HepG2 (cell line): Measurements from ENCODE around the gene ARHGAP9. TPM values are rescaled to one million over a fixed set of nuclear protein-coding genes. Genes with fewer than 3 reads are reported as not detected.

Source experiments
- ARID3A ChIP-seq: IDR thresholded peaks from 2 replicates; pipeline ENCODE4 v1.6.1; 2012; ENCODE audit warnings: low read depth, low read length, improper control_type of control experiment
- ATF2 ChIP-seq: sonication (generic); formaldehyde crosslinking; IDR thresholded peaks from 2 replicates; pipeline ENCODE4 v1.4.0; 2020; ENCODE audit warnings: missing genetic modification reagents
- HIVEP1 ChIP-seq: sonication (generic); formaldehyde crosslinking; IDR thresholded peaks from 2 replicates; pipeline ENCODE4 v1.4.0; 2020; ENCODE audit warnings: mild to moderate bottlenecking, missing genetic modification reagents
- HNF1B ChIP-seq: sonication (generic); formaldehyde crosslinking; IDR thresholded peaks from 2 replicates; pipeline ENCODE4 v1.5.1; 2020; ENCODE audit warnings: mild to moderate bottlenecking, moderate library complexity, missing genetic modification reagents
- HOMEZ ChIP-seq: IDR thresholded peaks from 2 replicates; pipeline ENCODE4 v1.6.1; 2016; ENCODE audit warnings: low read depth
- KDM5B ChIP-seq: sonication (generic); formaldehyde crosslinking; IDR thresholded peaks from 2 replicates; pipeline ENCODE4 v1.4.0; 2020; ENCODE audit warnings: missing genetic modification reagents, mild to moderate bottlenecking, borderline replicate concordance
- LBX2 ChIP-seq: sonication (generic); formaldehyde crosslinking; IDR thresholded peaks from 2 replicates; pipeline ENCODE4 v1.5.0; 2020; ENCODE audit warnings: missing genetic modification reagents, mild to moderate bottlenecking, borderline replicate concordance
- RXRB ChIP-seq: IDR thresholded peaks from 2 replicates; pipeline ENCODE4 v1.6.1; 2016; ENCODE audit warnings: borderline replicate concordance, missing genetic modification reagents, missing compliant biosample characterization
- SP1 ChIP-seq, 2 experiments: fragments of 450-650 bp in 1 of 2; sonication (generic) in 1 of 2; formaldehyde crosslinking in 1 of 2; IDR thresholded peaks; 2 replicates each; pipeline versions ENCODE4 v1.4.0 to v1.6.1; 2016 to 2020; ENCODE audit warnings: missing genetic modification reagents in 1 of 2
- THAP11 ChIP-seq: IDR thresholded peaks from 2 replicates; pipeline ENCODE4 v1.6.1; 2016; ENCODE audit warnings: missing biosample characterization, missing genetic modification reagents
- XRCC5 ChIP-seq: fragments of 200-400 bp; formaldehyde crosslinking; optimal IDR thresholded peaks from 2 replicates; pipeline ENCODE3; 2017; ENCODE audit warnings: mild to moderate bottlenecking, low read length
- ZMYM4 ChIP-seq: sonication (generic); formaldehyde crosslinking; IDR thresholded peaks from 2 replicates; pipeline ENCODE4 v1.8.1; 2023; ENCODE audit warnings: mild to moderate bottlenecking, missing genetic modification reagents
- ZNF343 ChIP-seq: sonication (generic); formaldehyde crosslinking; IDR thresholded peaks from 2 replicates; pipeline ENCODE4 v1.4.0; 2020; ENCODE audit warnings: mild to moderate bottlenecking, missing genetic modification reagents
- ZNF556 ChIP-seq: sonication (generic); formaldehyde crosslinking; IDR thresholded peaks from 2 replicates; pipeline ENCODE4 v1.4.0; 2020; ENCODE audit warnings: mild to moderate bottlenecking, missing genetic modification reagents, borderline replicate concordance
- ZNF674 ChIP-seq: sonication (generic); formaldehyde crosslinking; IDR thresholded peaks from 2 replicates; pipeline ENCODE4 v1.5.0; 2020; ENCODE audit warnings: low read depth, mild to moderate bottlenecking, missing genetic modification reagents
- ZNF777 ChIP-seq: sonication (generic); formaldehyde crosslinking; IDR thresholded peaks from 2 replicates; pipeline ENCODE4 v1.4.0; 2020; ENCODE audit warnings: missing genetic modification reagents
- ZNF788 ChIP-seq: sonication (generic); formaldehyde crosslinking; IDR thresholded peaks from 2 replicates; pipeline ENCODE4 v1.5.0; 2020; ENCODE audit warnings: mild to moderate bottlenecking, missing genetic modification reagents, borderline replicate concordance
- ZSCAN25 ChIP-seq: sonication (generic); formaldehyde crosslinking; IDR thresholded peaks from 2 replicates; pipeline ENCODE4 v1.8.0; 2022; ENCODE audit warnings: mild to moderate bottlenecking, missing genetic modification reagents
- polyA plus RNA-seq, 8 experiments: library from polyadenylated mRNA; depleted of rRNA in 3 of 8; stranded (reverse) in 7 of 8; unstranded in 1 of 8; fragments of >200 nt; fragmentation: Illumina TruSeq in 4 of 8; extraction: Trizol in 4 of 8; gene quantifications; 2 replicates each; pipeline versions ENCODE4 v1.2.1 to v1.2.3, GENCODE V29; 2011 to 2016; ENCODE audit warnings: low read depth in 4 of 8, missing spikeins in 1 of 8, mixed read lengths in 1 of 8; ENCODE audit not compliant: insufficient read depth in 1 of 8
- total RNA-seq, 5 experiments: library from RNA; depleted of rRNA; stranded (reverse); fragments of >200 nt; fragmentation: Illumina TruSeq; extraction: Trizol; gene quantifications; 2 replicates each; pipeline ENCODE4 v1.2.3, GENCODE V29; 2016; ENCODE audit warnings: low read depth in 1 of 5

The ARHGAP9 gene
- total and polyA plus RNA-seq, 2 of the 13 experiments (the other 11 are each of a cell fraction or from before 2014, with no cell fraction given): 0.18 to 1.2 TPM

GRCh38 chr12:57459055-57459749, 20.5 kb downstream of the ARHGAP9 start (continued):
- TF ChIP-seq ARID3A: no peak
- peak; percentile 32; the same call in 1 of the 2 replicates for TF ChIP-seq THAP11
- TF ChIP-seq SP1 (IDR thresholded peaks at IDR 0.05): no peak
- TF ChIP-seq SP1 (CRISPR knock-in tag; IDR thresholded peaks at IDR 0.05): peak; percentile 56; the same call in 1 of the 2 replicates
- peak; percentile 44; the same call in 1 of the 2 replicates for TF ChIP-seq ZNF343 (CRISPR knock-in tag)
- TF ChIP-seq XRCC5: peak; percentile 92
- 0 out of 2 replicates have a peak, but pooled peaks have one; percentile 41 for TF ChIP-seq KDM5B (CRISPR knock-in tag)
- peak; percentile 19; the same call in 1 of the 2 replicates for TF ChIP-seq HIVEP1 (CRISPR knock-in tag)
- no peak for TF ChIP-seq ZNF674 (CRISPR knock-in tag)
- TF ChIP-seq HNF1B: 0 out of 2 replicates have a peak, but pooled peaks have one; percentile 45
- TF ChIP-seq LBX2 (CRISPR knock-in tag): no peak
- no peak for TF ChIP-seq HOMEZ (CRISPR knock-in tag)
- 0 out of 2 replicates have a peak, but pooled peaks have one; percentile 12 for TF ChIP-seq RXRB (CRISPR knock-in tag)
- peak; percentile 58; the same call in 1 of the 2 replicates for TF ChIP-seq ZNF777 (CRISPR knock-in tag)
- peak; percentile 12; the same call in 1 of the 2 replicates for TF ChIP-seq ATF2 (CRISPR knock-in tag)
- peak; percentile 24; the same call in 1 of the 2 replicates for TF ChIP-seq ZMYM4
- 0 out of 2 replicates have a peak, but pooled peaks have one; percentile 35 for TF ChIP-seq ZNF556
- TF ChIP-seq ZSCAN25 (CRISPR knock-in tag): peak; percentile 79; the same call in 1 of the 2 replicates
- TF ChIP-seq ZNF788 (CRISPR knock-in tag): peak; percentile 60; the same call in 1 of the 2 replicates
